ENCODE measurements around the gene SH3BP4. TPM values are rescaled to one million over a fixed set of nuclear protein-coding genes. Genes with fewer than 3 reads are reported as not detected.

SH3BP4 gene
- total RNA-seq, 1 donor from 2014 or later = 19.2 TPM

DNA sequence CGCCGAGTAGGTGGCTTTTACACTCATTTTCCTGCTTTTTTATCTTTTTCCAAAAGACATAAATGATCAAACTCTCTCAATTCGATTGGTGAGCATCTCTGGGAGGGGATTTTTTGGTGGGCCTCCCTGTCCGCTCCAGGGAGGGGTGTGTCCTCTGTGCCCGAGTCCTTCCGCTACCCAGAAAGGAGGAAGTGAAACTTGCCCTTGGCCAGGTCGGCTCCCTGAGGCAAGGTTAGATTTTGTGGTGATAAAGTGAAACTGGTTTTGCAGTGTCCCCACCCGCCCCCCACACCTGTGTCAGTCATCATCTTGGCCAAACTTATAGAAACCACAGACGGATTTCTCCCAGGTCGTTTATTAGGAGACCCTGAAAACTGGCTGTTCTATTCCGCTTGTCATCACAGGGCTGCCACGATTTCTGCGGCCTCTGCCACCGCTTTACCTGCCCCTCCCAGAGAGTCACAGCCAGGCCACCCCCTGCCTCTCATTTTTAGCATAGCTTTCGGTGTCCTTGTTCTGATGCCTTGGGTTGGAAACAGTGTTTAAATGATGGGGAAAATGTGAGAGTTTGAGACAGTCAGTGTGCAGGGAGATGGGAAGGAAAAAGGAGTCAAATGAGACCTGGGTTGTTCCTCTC, 93.6 kb downstream of the SH3BP4 start:
- H3K9me3 ChIP-seq = no peaks in the 10 kb centered on the region
- no peak for DNase-seq (ENCODE audit: extremely low spot score in 2 of 2)
- no peaks in the 10 kb centered on the region for H3K27me3 ChIP-seq
- peaks cover 3% of the 10 kb centered on the region for H3K4me1 ChIP-seq
- no peak overlapping the region for H3K4me3 ChIP-seq
- intact Hi-C loops (cut with DNase I) = no loop called here
- TF ChIP-seq POLR2A (IDR thresholded peaks at IDR 0.05) (no peak), POLR2AphosphoS5 (IDR thresholded peaks at IDR 0.05; ENCODE audit: insufficient read depth in 1 of 2, low read depth in 1 of 2) (no peak)
- TF ChIP-seq, protein P1, sequence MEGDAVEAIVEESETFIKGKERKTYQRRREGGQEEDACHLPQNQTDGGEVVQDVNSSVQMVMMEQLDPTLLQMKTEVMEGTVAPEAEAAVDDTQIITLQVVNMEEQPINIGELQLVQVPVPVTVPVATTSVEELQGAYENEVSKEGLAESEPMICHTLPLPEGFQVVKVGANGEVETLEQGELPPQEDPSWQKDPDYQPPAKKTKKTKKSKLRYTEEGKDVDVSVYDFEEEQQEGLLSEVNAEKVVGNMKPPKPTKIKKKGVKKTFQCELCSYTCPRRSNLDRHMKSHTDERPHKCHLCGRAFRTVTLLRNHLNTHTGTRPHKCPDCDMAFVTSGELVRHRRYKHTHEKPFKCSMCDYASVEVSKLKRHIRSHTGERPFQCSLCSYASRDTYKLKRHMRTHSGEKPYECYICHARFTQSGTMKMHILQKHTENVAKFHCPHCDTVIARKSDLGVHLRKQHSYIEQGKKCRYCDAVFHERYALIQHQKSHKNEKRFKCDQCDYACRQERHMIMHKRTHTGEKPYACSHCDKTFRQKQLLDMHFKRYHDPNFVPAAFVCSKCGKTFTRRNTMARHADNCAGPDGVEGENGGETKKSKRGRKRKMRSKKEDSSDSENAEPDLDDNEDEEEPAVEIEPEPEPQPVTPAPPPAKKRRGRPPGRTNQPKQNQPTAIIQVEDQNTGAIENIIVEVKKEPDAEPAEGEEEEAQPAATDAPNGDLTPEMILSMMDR (IDR thresholded peaks at IDR 0.05) = no peak
- no peak overlapping the region for H3K27ac ChIP-seq
- peaks cover 0 to 18% of the 10 kb centered on the region in 2 donors for H3K36me3 ChIP-seq

- no peak for DNase-seq (ENCODE audit: extremely low spot score in 2 of 2)
- Histone ChIP-seq H3K9me3 (no peaks in the 10 kb centered on the region), H3K4me3 (no peak overlapping the region), H3K27ac (no peak overlapping the region), H3K27me3 (no peaks in the 10 kb centered on the region), H3K36me3 (peaks cover 0 to 18% of the 10 kb centered on the region in 2 donors), H3K4me1 (peaks cover 8% of the 10 kb centered on the region)
- TF ChIP-seq POLR2AphosphoS5 (IDR thresholded peaks at IDR 0.05; ENCODE audit: insufficient read depth in 1 of 2, low read depth in 1 of 2) (no peak), POLR2A (IDR thresholded peaks at IDR 0.05) (no peak)
- TF ChIP-seq, protein P1 (IDR thresholded peaks at IDR 0.05) = no peak
- intact Hi-C loops (cut with DNase I) = no loop called here
Observed at GRCh38 chr2:235045973-235046343, 94.1 kb downstream of the SH3BP4 start.

DNA sequence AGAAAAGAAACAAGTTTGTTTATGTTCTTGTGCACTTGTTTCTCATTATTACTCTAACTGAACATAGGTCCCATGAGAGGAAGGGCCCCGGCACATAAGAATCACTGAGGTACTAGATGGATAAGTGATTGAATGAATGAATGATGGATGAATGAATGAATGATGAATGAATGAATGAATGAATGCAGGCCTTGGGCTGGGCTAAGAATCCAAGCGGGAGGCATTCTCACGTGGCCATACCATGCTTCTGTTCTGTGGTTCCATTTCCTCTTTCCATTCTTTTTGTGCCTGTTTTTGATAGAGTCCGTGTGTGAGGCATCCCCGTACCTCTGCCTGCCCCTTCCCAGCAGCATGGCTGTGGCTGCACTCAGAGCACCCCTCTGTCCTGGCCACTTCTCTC, 94.8 kb downstream of the SH3BP4 start:
- Histone ChIP-seq H3K36me3 (peaks cover 0 to 13% of the 10 kb centered on the region in 2 donors), H3K27me3 (no peaks in the 10 kb centered on the region), H3K4me1 (peaks cover 14% of the 10 kb centered on the region), H3K27ac (no peak overlapping the region), H3K9me3 (no peaks in the 10 kb centered on the region), H3K4me3 (no peak overlapping the region)
- no peak for DNase-seq (ENCODE audit: extremely low spot score in 2 of 2)
- intact Hi-C loops (cut with DNase I) = no loop called here
- TF ChIP-seq POLR2AphosphoS5 (IDR thresholded peaks at IDR 0.05; ENCODE audit: insufficient read depth in 1 of 2, low read depth in 1 of 2) (no peak), POLR2A (IDR thresholded peaks at IDR 0.05) (no peak)
- TF ChIP-seq, protein P1 (IDR thresholded peaks at IDR 0.05) = no peak

DNA sequence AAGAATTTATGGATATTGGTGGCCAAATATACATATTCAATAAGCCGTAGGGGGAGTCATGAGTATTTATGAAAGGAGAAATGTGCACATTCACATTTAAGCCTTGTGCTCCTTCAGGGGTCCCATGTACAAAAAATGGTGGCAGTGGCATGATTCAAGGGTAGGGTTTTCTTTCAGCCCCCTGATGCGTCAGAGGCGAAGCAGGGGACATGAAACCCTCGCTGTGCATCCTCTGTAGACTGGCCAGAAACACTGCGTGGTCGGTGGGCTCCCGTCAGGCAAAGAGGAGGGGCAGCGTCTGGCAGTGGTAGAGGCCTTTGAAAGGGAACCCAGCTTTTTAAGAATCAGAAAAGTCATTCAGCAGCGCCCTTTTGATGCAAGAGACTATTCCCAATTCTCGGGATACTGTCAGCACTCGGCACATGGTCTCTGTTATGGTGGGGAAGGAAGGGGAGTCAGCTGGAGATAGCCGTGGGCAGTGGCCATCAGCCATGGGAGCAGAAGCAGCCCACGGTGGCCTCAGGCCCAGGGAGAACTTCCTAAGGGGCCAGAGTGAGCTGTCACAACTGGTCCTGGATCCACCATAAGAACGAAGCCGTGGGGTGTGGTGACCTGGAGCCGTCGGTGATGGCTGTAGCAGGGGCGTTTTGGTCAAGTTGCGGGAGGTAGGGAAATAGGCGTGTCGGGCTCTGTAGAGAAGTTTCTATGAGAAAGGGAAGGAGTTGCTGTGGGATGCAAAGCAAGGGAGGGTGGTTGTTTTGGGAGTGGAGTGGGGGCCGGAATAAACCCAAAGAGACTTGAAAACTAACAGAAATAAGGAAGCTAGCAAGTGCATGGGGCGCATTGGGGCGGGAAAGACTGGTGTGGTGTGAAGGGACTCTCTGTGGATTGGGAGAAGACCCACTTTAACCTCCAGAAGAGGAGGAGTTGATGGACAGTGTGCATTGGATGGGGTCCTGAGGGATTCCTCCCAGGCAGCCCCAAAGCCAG, 95.6 kb downstream of the SH3BP4 start:
- Histone ChIP-seq H3K4me3 (no peak overlapping the region), H3K36me3 (peaks cover 0 to 7% of the 10 kb centered on the region in 2 donors), H3K9me3 (no peaks in the 10 kb centered on the region), H3K4me1 (peaks cover 15% of the 10 kb centered on the region), H3K27ac (no peak overlapping the region), H3K27me3 (no peaks in the 10 kb centered on the region)
- no peak for DNase-seq (ENCODE audit: extremely low spot score in 2 of 2)
- intact Hi-C loops (cut with DNase I) = no loop called here
- no peak for TF ChIP-seq POLR2AphosphoS5 (IDR thresholded peaks at IDR 0.05; ENCODE audit: insufficient read depth in 1 of 2, low read depth in 1 of 2)
- TF ChIP-seq, protein P1 (IDR thresholded peaks at IDR 0.05) = no peak
- TF ChIP-seq POLR2A (IDR thresholded peaks at IDR 0.05) = no peak

Data from vagina (tissue), 2 donors.